HTR-8/SVneo (cell line): Measurements from ENCODE around the gene DOK1.
"Not testable (repeated sequence)": the region's sequence is repeated elsewhere in the genome, so short reads cannot be mapped to it uniquely, and the experiment has no call there.

Experiments used
- DNase-seq: peaks from one replicate; pipeline ENCODE4 v3.0.0; 2011; ENCODE audit warnings: low spot score, mixed read lengths; ENCODE audit not compliant: insufficient read length
- FAIRE-seq: peaks from 2 replicates; lab custom pipeline; 2011; peaks lifted over from hg19 to GRCh38; lab: Jason Lieb, UNC

Gene DOK1

GRCh38 chr2:74544634-74545033, 9.9 kb upstream of the DOK1 start:
- FAIRE-seq (no peak), DNase-seq (no peak)

GRCh38 chr2:74546004-74546403, 8.5 kb upstream of the DOK1 start:
- DNase-seq (no peak), FAIRE-seq (no peak)

- no peak for FAIRE-seq
- no peak for DNase-seq
Observed at GRCh38 chr2:74548285-74548899, 6.1 kb upstream of the DOK1 start.

GRCh38 chr2:74548900-74549826, 5.4 kb upstream of the DOK1 start:
- peak; percentile 28 for FAIRE-seq
- peak; percentile 78 for DNase-seq

GRCh38 chr2:74550231-74550630, 4.3 kb upstream of the DOK1 start:
- no peak for DNase-seq
- no peak for FAIRE-seq

GRCh38 chr2:74551530-74551929, 3.0 kb upstream of the DOK1 start:
- DNase-seq (no peak), FAIRE-seq (no peak)

- FAIRE-seq (no peak), DNase-seq (no peak)
Observed at GRCh38 chr2:74551942-74552913, 2.3 kb upstream of the DOK1 start.

- DNase-seq: no peak
- peak; percentile 33 for FAIRE-seq
Observed at GRCh38 chr2:74552914-74553811, 1.4 kb upstream of the DOK1 start.

GRCh38 chr2:74554820-74555531, 456 bp downstream of the DOK1 start:
- peak; percentile 65 for DNase-seq
- FAIRE-seq: peak; percentile 81

GRCh38 chr2:74555610-74556103, 1.1 kb downstream of the DOK1 start:
- no peak for FAIRE-seq
- DNase-seq: no peak

- DNase-seq (no peak), FAIRE-seq (no peak)
Observed at GRCh38 chr2:74556159-74556558, 1.6 kb downstream of the DOK1 start.

GRCh38 chr2:74556831-74557370, 2.4 kb downstream of the DOK1 start:
- no peak for DNase-seq
- no peak for FAIRE-seq

GRCh38 chr2:74558284-74559230, 4.0 kb downstream of the DOK1 start:
- no peak for DNase-seq
- FAIRE-seq: no peak

GRCh38 chr2:74559912-74560311, 5.4 kb downstream of the DOK1 start:
- FAIRE-seq (no peak), DNase-seq (no peak)

- FAIRE-seq: peak; percentile 20
Observed at GRCh38 chr2:74560591-74560990, 6.1 kb downstream of the DOK1 start.

GRCh38 chr2:74561022-74561421, 6.5 kb downstream of the DOK1 start:
- not testable (repeated sequence) for DNase-seq, FAIRE-seq

More at GRCh38 chr2:74560591-74560990, 6.1 kb downstream of the DOK1 start:
- DNase-seq: no peak

GRCh38 chr2:74562126-74562775, 7.7 kb downstream of the DOK1 start:
- FAIRE-seq: peak; percentile 52
- no peak for DNase-seq
